Parathyroid adenoma (tissue), 2 donors: Measurements from ENCODE around the gene TBC1D5.

Experiments used
- H2AFZ ChIP-seq: fragments of 300-600 bp; sonication (generic); one replicate; pipeline ENCODE4 v1.7.0; 2017; ENCODE audit warnings: antibody characterized with exemption, mild to moderate bottlenecking
- H3K27ac ChIP-seq: fragments of 300-600 bp; sonication (generic); one replicate; pipeline ENCODE4 v1.7.0; 2017
- H3K27me3 ChIP-seq: fragments of 300-600 bp; sonication (generic); one replicate; pipeline ENCODE4 v1.7.0; 2017; ENCODE audit warnings: low read length; ENCODE audit not compliant: control insufficient read depth, insufficient read depth
- H3K36me3 ChIP-seq: fragments of 300-600 bp; sonication (generic); one replicate; pipeline ENCODE4 v1.7.0; 2017; ENCODE audit warnings: low read length; ENCODE audit not compliant: control insufficient read depth, insufficient read depth
- H3K4me1 ChIP-seq: fragments of 300-600 bp; sonication (generic); one replicate; pipeline ENCODE4 v1.7.0; 2017; ENCODE audit warnings: control low read depth
- H3K4me2 ChIP-seq: fragments of 300-600 bp; sonication (generic); one replicate; pipeline ENCODE4 v1.7.0; 2017; ENCODE audit warnings: low read length
- H3K4me3 ChIP-seq: fragments of 300-600 bp; sonication (generic); one replicate; pipeline ENCODE4 v1.7.0; 2017; ENCODE audit warnings: low read depth, low read length
- H3K79me2 ChIP-seq: fragments of 300-600 bp; sonication (generic); one replicate; pipeline ENCODE4 v1.7.0; 2017; ENCODE audit warnings: control low read depth
- H3K9ac ChIP-seq: fragments of 300-600 bp; sonication (generic); one replicate; pipeline ENCODE4 v1.7.0; 2017; ENCODE audit warnings: mild to moderate bottlenecking
- H3K9me3 ChIP-seq: fragments of 300-600 bp; sonication (generic); one replicate; pipeline ENCODE4 v1.7.0; 2017; ENCODE audit warnings: low read length; ENCODE audit not compliant: control insufficient read depth
- CTCF ChIP-seq: fragments of 300-600 bp; sonication (generic); IDR thresholded peaks from one replicate; pipeline ENCODE4 v1.7.0; 2017; ENCODE audit warnings: antibody characterized with exemption, mild to moderate bottlenecking
- donor health status: primary hyperparathyroidism.

TBC1D5 gene

DNA sequence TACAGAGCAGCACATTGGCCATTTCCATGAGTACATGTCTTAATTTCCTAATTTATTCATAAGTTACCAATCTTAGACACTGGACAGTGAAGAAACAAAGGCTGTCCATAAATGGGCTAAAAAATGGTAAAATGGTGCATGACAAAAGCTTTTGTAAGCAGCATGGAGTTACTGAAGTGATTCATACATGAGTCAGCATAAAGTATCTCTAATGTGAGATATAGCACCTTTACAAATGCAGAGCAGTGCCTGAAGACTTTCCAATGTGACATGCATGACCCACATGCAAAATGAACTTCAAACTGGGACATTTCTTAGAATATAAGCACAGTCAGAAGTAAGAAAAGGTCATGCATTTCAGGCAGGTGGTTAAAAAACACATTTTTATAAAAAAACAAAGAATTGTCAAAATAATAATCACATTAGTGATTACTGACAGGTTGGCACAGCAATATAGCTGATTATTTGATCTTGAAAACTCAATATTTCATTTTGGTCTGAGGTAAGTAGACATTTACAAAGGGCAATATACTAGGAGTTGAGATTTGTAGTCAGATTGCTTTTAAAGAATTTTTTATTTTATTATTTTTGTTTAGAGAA lies 558.4 kb downstream of the TBC1D5 start:
- Histone ChIP-seq H3K9me3 (no peaks in the 10 kb centered on the region), H3K36me3 (no peaks in the 10 kb centered on the region), H3K27me3 (no peaks in the 10 kb centered on the region), H3K9ac (no peak overlapping the region), H2AFZ (no peak overlapping the region), H3K4me1 (no peaks in the 10 kb centered on the region), H3K79me2 (no peaks in the 10 kb centered on the region), H3K4me2 (no peak overlapping the region), H3K27ac (no peak overlapping the region), H3K4me3 (no peak overlapping the region)
- TF ChIP-seq CTCF = no peak

- Histone ChIP-seq H3K4me3 (no peak overlapping the region), H3K27me3 (no peaks in the 10 kb centered on the region)
- TF ChIP-seq CTCF = no peak
These were observed 560.3 kb downstream of the TBC1D5 start for GRCh38 chr3:17182166-17182565.

DNA sequence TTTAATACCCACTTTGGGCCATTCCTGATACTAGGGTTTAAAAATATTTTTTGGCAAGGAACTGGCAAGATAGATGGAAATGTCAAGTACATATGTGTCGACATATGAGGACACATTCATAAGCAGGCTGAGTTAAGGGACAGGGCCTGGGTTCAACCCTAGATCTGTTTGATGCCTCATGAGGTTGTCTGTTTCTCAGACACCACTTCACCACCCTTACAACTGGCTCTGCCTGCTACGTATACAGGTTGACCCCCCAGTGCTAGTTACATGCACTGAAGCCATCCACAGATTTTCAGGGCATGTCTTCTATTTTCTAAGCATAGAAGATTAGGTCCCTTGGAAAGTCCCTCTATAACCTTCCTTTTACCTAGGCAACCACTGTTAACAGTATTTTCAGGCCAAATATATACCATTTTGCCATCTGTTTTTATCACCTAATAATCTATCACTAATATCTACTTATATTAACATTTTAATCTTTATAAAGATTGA lies 561.0 kb downstream of the TBC1D5 start:
- Histone ChIP-seq H3K4me2 (no peak overlapping the region), H3K79me2 (no peaks in the 10 kb centered on the region), H2AFZ (no peak overlapping the region), H3K27me3 (no peaks in the 10 kb centered on the region), H3K4me3 (no peak overlapping the region), H3K4me1 (no peaks in the 10 kb centered on the region), H3K27ac (no peak overlapping the region), H3K9ac (no peak overlapping the region), H3K9me3 (no peaks in the 10 kb centered on the region), H3K36me3 (no peaks in the 10 kb centered on the region)
- TF ChIP-seq CTCF = no peak

More at GRCh38 chr3:17182166-17182565, 560.3 kb downstream of the TBC1D5 start:
- H3K36me3 ChIP-seq = no peaks in the 10 kb centered on the region
- H3K79me2 ChIP-seq = no peaks in the 10 kb centered on the region
- no peak overlapping the region for H3K27ac ChIP-seq
- H3K4me1 ChIP-seq = no peaks in the 10 kb centered on the region
- no peak overlapping the region for H3K9ac ChIP-seq
- no peaks in the 10 kb centered on the region for H3K9me3 ChIP-seq
- no peak overlapping the region for H2AFZ ChIP-seq
- no peak overlapping the region for H3K4me2 ChIP-seq

DNA sequence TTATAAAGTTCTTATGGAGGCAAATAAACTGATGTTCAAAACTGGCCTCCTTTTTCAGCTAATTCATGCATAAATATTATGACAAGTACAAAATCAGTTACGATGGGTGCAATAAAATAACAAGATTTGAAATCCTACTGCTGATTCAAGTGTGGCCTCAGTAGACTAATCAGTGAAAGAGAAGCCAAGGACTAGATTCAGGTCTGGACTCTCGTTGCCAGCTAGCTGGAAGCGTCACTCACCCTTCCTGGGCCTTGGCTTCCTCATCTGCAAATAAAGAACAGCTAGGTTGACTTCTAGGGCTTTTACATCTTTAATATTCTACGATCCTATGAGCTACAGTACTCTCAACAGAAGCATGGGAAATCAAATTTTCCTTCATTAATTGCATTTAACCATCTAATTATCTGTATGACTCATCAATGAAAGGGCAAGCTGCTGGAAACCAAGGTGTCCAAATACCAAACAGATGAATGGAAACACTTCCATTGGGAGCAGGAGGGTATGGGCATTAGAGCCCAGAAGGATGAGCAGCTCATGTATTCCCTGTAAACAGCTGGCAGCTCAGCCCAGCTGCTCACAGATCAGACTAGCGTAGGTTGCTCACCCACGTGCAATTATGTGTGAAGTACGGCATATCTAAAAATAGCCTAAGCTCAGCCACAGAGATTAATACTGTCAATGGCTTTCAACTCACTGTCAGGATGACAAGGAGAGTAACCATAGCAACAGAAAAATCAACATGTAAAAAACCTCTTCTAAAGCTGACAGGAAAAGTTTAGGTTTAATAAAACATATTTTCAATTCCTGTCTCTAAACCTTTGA lies 562.8 kb downstream of the TBC1D5 start:
- H3K27ac ChIP-seq = no peak overlapping the region
- no peak overlapping the region for H2AFZ ChIP-seq
- no peaks in the 10 kb centered on the region for H3K9me3 ChIP-seq

More for the DNA sequence above, 562.8 kb downstream of the TBC1D5 start:
- H3K79me2 ChIP-seq = no peaks in the 10 kb centered on the region
- H3K36me3 ChIP-seq = no peaks in the 10 kb centered on the region
- H3K27me3 ChIP-seq = no peaks in the 10 kb centered on the region
- TF ChIP-seq CTCF = no peak
- H3K4me1 ChIP-seq = no peaks in the 10 kb centered on the region
- no peak overlapping the region for H3K4me2 ChIP-seq
- no peak overlapping the region for H3K4me3 ChIP-seq
- no peak overlapping the region for H3K9ac ChIP-seq
